H9 (cell line): ENCODE data around the gene TRIM65. TPM values are rescaled to one million over a fixed set of nuclear protein-coding genes. Genes with fewer than 3 reads are reported as not detected.

Experiments
- DNase-seq: peaks from one replicate; pipeline ENCODE4 v3.0.0-alpha.2; 2017
- H2AFZ ChIP-seq: one replicate; pipeline ENCODE4 v1.6.1; 2013; ENCODE audit warnings: mild to moderate bottlenecking, low read length, control low read depth, moderate library complexity
- H2AK5ac ChIP-seq: 2 replicates; pipeline ENCODE4 v1.6.1; 2013; ENCODE audit warnings: low read length, control low read depth, mixed read lengths; ENCODE audit not compliant: insufficient read length
- H2BK120ac ChIP-seq: one replicate; pipeline ENCODE4 v1.6.1; 2013; ENCODE audit warnings: low read depth, mild to moderate bottlenecking, low read length, control low read depth, inconsistent platforms; ENCODE audit not compliant: poor library complexity, severe bottlenecking
- H2BK12ac ChIP-seq: 2 replicates; pipeline ENCODE4 v1.6.1; 2013; ENCODE audit warnings: low read length, control low read depth, mixed read lengths, low read depth; ENCODE audit not compliant: insufficient read length
- H2BK15ac ChIP-seq: 2 replicates; pipeline ENCODE4 v1.6.1; 2013; ENCODE audit warnings: low read depth, low read length, control low read depth
- H2BK20ac ChIP-seq: one replicate; pipeline ENCODE4 v1.6.1; 2013; ENCODE audit warnings: low read depth, mild to moderate bottlenecking, low read length, control low read depth, inconsistent platforms; ENCODE audit not compliant: poor library complexity, severe bottlenecking
- H2BK5ac ChIP-seq: 2 replicates; pipeline ENCODE4 v1.6.1; 2013; ENCODE audit warnings: low read length, control low read depth, mixed read lengths; ENCODE audit not compliant: insufficient read length
- H3K14ac ChIP-seq: 2 replicates; pipeline ENCODE4 v1.6.1; 2013; ENCODE audit warnings: low read length, control low read depth; ENCODE audit not compliant: insufficient read depth
- H3K18ac ChIP-seq: 2 replicates; pipeline ENCODE4 v1.6.1; 2013; ENCODE audit warnings: low read depth, mild to moderate bottlenecking, mixed read lengths, low read length, control low read depth; ENCODE audit not compliant: insufficient read length
- H3K23ac ChIP-seq: 2 replicates; pipeline ENCODE4 v1.6.1; 2013; ENCODE audit warnings: low read length, control low read depth, mixed read lengths, low read depth; ENCODE audit not compliant: insufficient read length
- H3K23me2 ChIP-seq: 2 replicates; pipeline ENCODE4 v1.6.1; 2013; ENCODE audit warnings: low read depth, mild to moderate bottlenecking, mixed read lengths, low read length, control low read depth; ENCODE audit not compliant: insufficient read length, poor library complexity, severe bottlenecking
- H3K27ac ChIP-seq: 2 replicates; pipeline ENCODE4 v1.5.1; 2013; ENCODE audit warnings: low read length, control low read depth, mixed read lengths, low read depth; ENCODE audit not compliant: insufficient read length
- H3K27me3 ChIP-seq: 2 replicates; pipeline ENCODE4 v1.6.1; 2013; ENCODE audit warnings: low read length, control low read depth, inconsistent platforms; ENCODE audit not compliant: insufficient read depth
- H3K4ac ChIP-seq: 2 replicates; pipeline ENCODE4 v1.6.1; 2013; ENCODE audit warnings: low read depth, mild to moderate bottlenecking, control low read depth, inconsistent platforms, low read length, moderate library complexity
- H3K4me1 ChIP-seq: 2 replicates; pipeline ENCODE4 v1.6.1; 2013; ENCODE audit warnings: low read length, control low read depth, inconsistent platforms; ENCODE audit not compliant: insufficient read depth
- H3K4me2 ChIP-seq: 2 replicates; pipeline ENCODE4 v1.6.1; 2013; ENCODE audit warnings: low read length, control low read depth, mixed read lengths; ENCODE audit not compliant: insufficient read length, insufficient read depth
- H3K56ac ChIP-seq: 2 replicates; pipeline ENCODE4 v1.6.1; 2013; ENCODE audit warnings: low read depth, mild to moderate bottlenecking, mixed read lengths, low read length, control low read depth; ENCODE audit not compliant: insufficient read length
- H3K79me1 ChIP-seq: 2 replicates; pipeline ENCODE4 v1.6.1; 2013; ENCODE audit warnings: low read depth, mild to moderate bottlenecking, moderate library complexity, low read length, control low read depth, inconsistent platforms; ENCODE audit not compliant: insufficient read depth, poor library complexity, severe bottlenecking
- H3K79me2 ChIP-seq: 2 replicates; pipeline ENCODE4 v1.6.1; 2013; ENCODE audit warnings: low read length, control low read depth, inconsistent platforms; ENCODE audit not compliant: insufficient read depth
- H3K9ac ChIP-seq: 2 replicates; pipeline ENCODE4 v1.6.1; 2013; ENCODE audit warnings: low read length, control low read depth, mixed read lengths; ENCODE audit not compliant: insufficient read length; ENCODE audit errors: extremely low read depth
- H3K9me3 ChIP-seq: one replicate; pipeline ENCODE4 v1.6.1; 2013; ENCODE audit warnings: low read depth, low read length, inconsistent platforms; ENCODE audit not compliant: control insufficient read depth
- H3T11ph ChIP-seq: one replicate; pipeline ENCODE4 v1.6.1; 2013; ENCODE audit warnings: mild to moderate bottlenecking, low read length, control low read depth, inconsistent platforms
- H4K20me1 ChIP-seq: one replicate; pipeline ENCODE4 v1.6.1; 2013; ENCODE audit not compliant: control insufficient read depth, insufficient read length, insufficient read depth
- H4K5ac ChIP-seq: 2 replicates; pipeline ENCODE4 v1.6.1; 2013; ENCODE audit warnings: low read depth, mild to moderate bottlenecking, mixed read lengths, low read length, control low read depth; ENCODE audit not compliant: insufficient read length
- H4K8ac ChIP-seq: replicated peaks from 2 replicates; pipeline ENCODE4 v1.6.1; 2013; ENCODE audit warnings: low read length, control low read depth, mixed read lengths, low read depth; ENCODE audit not compliant: insufficient read length
- H4K91ac ChIP-seq: 2 replicates; pipeline ENCODE4 v1.6.1; 2013; ENCODE audit warnings: low read depth, mild to moderate bottlenecking, moderate library complexity, mixed read lengths, low read length, control low read depth; ENCODE audit not compliant: insufficient read length
- H3K27ac Mint-ChIP-seq, 3 experiments: 2 replicates in 2 of 3; 3 replicates in 1 of 3; pipeline ENCODE4 v1.8.0; 2020 to 2021; ENCODE audit warnings: mixed read lengths in 3 of 3, mild to moderate bottlenecking in 1 of 3, moderate library complexity in 1 of 3
- H3K27me3 Mint-ChIP-seq: 2 replicates; pipeline ENCODE4 v1.8.0; 2021; ENCODE audit warnings: low read depth, mild to moderate bottlenecking, moderate library complexity, mixed read lengths
- H3K36me3 Mint-ChIP-seq, 3 experiments: 2 replicates in 2 of 3; 3 replicates in 1 of 3; pipeline ENCODE4 v1.8.0; 2020 to 2021; ENCODE audit warnings: low read depth in 3 of 3, mixed read lengths in 3 of 3; ENCODE audit not compliant: insufficient read depth in 1 of 3
- H3K4me1 Mint-ChIP-seq, 2 experiments: 2 replicates each; pipeline ENCODE4 v1.8.0; 2020; ENCODE audit warnings: mixed read lengths in 2 of 2
- H3K4me3 Mint-ChIP-seq, 2 experiments: 2 replicates in 1 of 2; 3 replicates in 1 of 2; pipeline ENCODE4 v1.8.0; 2020 to 2021; ENCODE audit warnings: mild to moderate bottlenecking in 2 of 2, mixed read lengths in 2 of 2, moderate library complexity in 1 of 2
- H3K9me3 Mint-ChIP-seq, 2 experiments: 2 replicates in 1 of 2; 3 replicates in 1 of 2; pipeline ENCODE4 v1.8.0; 2020; ENCODE audit warnings: mild to moderate bottlenecking in 2 of 2, mixed read lengths in 2 of 2, moderate library complexity in 1 of 2
- CTCF ChIP-seq: fragments of 200-600 bp; sonication (generic); conservative IDR thresholded peaks from 3 replicates; pipeline ENCODE4 v1.8.0; 2021; ENCODE audit warnings: antibody characterized with exemption, mild to moderate bottlenecking
- WGBS: extraction: QIAGEN DNeasy Blood & Tissue Kit; methylation state at CpG from one replicate; pipeline ENCODE4 v1.1.7; 2013; ENCODE audit warnings: missing lambda C conversion rate, low lambda C conversion rate, mixed read lengths; ENCODE audit not compliant: insufficient read length; ENCODE audit errors: extremely low coverage; 5-methylcytosine and 5-hydroxymethylcytosine counted together
- total RNA-seq: library from RNA; stranded (reverse); gene quantifications from 2 replicates; pipeline ENCODE4 v1.2.1, GENCODE V29; 2021

TRIM65 gene
- total RNA-seq, 1 experiment from 2014 or later: 34.1 TPM

DNA sequence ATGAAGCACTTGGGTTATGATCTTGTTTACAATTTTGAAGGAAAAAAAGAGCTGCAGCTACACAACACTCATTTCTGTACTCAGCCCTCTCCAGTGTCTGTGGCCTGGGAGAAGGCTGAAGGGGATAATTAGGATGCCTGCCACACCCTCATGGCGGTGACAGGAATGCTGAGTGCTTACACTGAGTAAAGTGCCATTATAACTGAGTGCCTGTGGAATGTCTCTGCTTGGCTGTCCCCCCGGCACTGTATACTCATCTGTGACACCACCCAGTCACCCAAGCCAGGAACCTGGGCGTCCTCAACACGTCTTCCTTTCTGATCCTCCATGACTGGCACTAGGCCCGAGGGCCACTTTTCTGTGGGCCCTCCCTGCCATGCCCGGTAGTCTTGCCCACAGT, 11.4 kb upstream of the TRIM65 start:
- H2BK5ac ChIP-seq: no peak overlapping the region
- no peak overlapping the region for H2AK5ac ChIP-seq
- Mint-ChIP-seq H3K4me3 (no peak overlapping the region), H3K27ac (peak overlapping the region in 1 of 3 experiments; percentile 67; a peak in 1 of 7 replicates), H3K36me3 (peaks cover 0 to 7% (median 4%) of the 10 kb centered on the region in 3 experiments; a peak in 3 of 7 replicates), H3K27me3 (no peaks in the 10 kb centered on the region), H3K4me1 (peaks cover 5 to 8% of the 10 kb centered on the region in 2 experiments; a peak in 2 of 4 replicates), H3K9me3 (no peaks in the 10 kb centered on the region)
- no peak overlapping the region for H3K14ac ChIP-seq
- H2AFZ ChIP-seq: no peak overlapping the region
- H3K27me3 ChIP-seq: no peaks in the 10 kb centered on the region
- H3K79me2 ChIP-seq: no peaks in the 10 kb centered on the region
- no peak overlapping the region for H3K4ac ChIP-seq
- H3K4me2 ChIP-seq: no peak overlapping the region
- DNase-seq: no peak
- H2BK15ac ChIP-seq: no peak overlapping the region
- H4K8ac ChIP-seq: no peak overlapping the region
- no peak overlapping the region for H3K23ac ChIP-seq
- H3K4me1 ChIP-seq: no peaks in the 10 kb centered on the region
- H3K9ac ChIP-seq: no peak overlapping the region
- no peak overlapping the region for H2BK120ac ChIP-seq
- no peaks in the 10 kb centered on the region for H3K9me3 ChIP-seq
- H3K79me1 ChIP-seq: no peaks in the 10 kb centered on the region
- H3K18ac ChIP-seq: no peak overlapping the region
- H2BK12ac ChIP-seq: no peak overlapping the region
- H4K20me1 ChIP-seq: no peaks in the 10 kb centered on the region
- H4K91ac ChIP-seq: no peak overlapping the region
- H3K23me2 ChIP-seq: peaks cover 8% of the 10 kb centered on the region
- H3K27ac ChIP-seq: no peak overlapping the region
- no peak overlapping the region for H4K5ac ChIP-seq
- no CpG with 5 or more reads among the region's 6 CpGs for WGBS
- TF ChIP-seq CTCF: no peak
- no peak overlapping the region for H2BK20ac ChIP-seq
- no peak overlapping the region for H3K56ac ChIP-seq
- no peak overlapping the region for H3T11ph ChIP-seq
